ENCODE data around the gene AGO4.
"Not testable (repeated sequence)": the region's sequence is repeated elsewhere in the genome, so short reads cannot be mapped to it uniquely, and the experiment has no call there.

AGO4 gene

DNA sequence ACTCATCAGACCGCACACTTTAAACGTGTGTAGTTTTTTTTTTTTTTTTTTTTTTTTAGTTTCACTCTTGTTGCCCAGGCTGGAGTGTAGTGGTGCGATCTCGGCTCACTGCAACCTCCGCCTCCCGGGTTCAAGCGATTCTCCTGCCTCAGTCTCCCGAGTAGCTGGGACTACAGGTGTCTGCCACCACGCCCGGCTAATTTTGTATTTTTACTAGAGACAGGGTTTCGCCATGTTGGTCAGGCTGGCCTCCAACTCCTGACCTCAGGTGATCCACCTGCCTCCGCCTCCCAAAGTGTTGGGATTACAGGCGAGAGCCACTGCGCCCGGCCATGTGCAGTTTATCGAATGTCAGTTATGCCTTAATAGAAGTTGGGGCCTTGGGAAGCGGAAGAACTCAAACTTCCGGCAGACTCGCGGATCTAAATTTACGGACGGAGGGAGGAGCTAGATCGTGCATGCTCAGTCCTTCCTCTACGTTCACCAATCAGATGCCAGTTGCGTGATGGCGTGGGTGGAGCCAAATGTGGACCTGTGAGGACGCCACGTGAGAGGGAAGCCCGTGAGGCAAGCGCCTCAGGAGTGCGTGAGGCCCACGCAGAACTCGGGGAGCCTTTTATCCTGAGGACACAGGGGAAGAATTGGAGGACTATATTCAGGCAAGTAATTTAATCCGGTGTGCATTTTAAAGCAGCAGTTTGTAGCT is 61.6 kb downstream of the AGO4 start:
- not testable (repeated sequence) for DNase-seq

DNA sequence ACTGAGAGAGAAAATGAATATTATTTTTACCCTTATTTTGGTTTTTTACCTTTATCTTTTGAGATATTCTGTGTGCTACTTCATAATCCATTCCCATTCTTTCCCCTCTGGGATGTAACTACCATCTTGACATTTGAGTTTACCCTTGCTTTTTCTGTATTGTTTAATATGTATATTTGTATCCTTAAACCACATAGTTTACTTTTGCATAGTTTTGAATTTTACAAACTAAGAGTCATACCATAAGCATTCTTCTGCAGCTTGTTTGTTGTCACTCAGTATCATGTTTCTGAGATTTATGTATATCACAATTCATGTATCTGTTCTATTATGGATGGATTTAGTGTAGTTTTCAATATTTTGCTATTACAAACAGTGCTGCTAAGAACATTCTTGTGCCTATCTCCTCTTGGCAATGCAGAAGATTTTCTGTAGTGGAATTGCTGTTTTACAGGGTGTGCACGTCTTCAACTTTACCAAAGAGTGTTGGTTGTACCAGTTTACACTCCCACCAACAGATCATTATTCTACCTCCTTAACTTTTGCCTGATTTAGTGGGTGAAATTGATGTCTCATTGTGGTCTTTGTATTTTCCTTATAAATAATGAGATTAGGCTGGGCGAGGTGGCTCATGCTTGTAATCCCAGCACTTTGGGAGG is 63.0 kb downstream of the AGO4 start:
- no peak for DNase-seq

GRCh38 chr1:35873243-35873750 is 65.5 kb downstream of the AGO4 start:
- DNase-seq, result no peak

DNA sequence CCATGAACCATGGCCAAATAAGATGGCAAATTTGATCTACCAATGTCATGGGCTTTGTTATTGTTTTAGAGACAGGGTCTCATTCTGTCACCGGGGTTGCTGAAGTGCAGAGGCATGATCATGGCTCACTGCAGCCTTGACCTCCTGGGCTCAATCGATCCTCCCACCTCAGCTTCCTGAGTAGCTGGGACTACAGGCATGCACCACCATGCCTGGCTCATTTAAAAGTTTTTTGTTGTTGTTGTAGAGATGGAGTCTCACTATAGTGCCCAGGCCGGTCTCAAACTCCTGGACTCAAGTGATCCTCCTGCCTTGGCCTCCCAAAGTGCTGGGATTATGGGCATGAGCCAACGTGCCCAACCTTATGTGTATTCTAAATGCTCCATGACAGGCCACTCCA is 66.3 kb downstream of the AGO4 start:
- DNase-seq, result not testable (repeated sequence)

GRCh38 chr1:35876988-35877387 is 69.2 kb downstream of the AGO4 start:
- DNase-seq, result no peak

GRCh38 chr1:35881850-35882273 is 74.0 kb downstream of the AGO4 start:
- DNase-seq, result no peak

- DNase-seq, result no peak
Measured at GRCh38 chr1:35882586-35882944, 74.7 kb downstream of the AGO4 start.

- DNase-seq, result peak; percentile 97
Measured at GRCh38 chr1:35882945-35883634, 75.3 kb downstream of the AGO4 start, which contains the start of gene AGO1. AGO1 (plus strand) TSS chr1:35883209; CDS start chr1:35883422, 213 bp downstream.

- peak; percentile 61 for DNase-seq
Measured at GRCh38 chr1:35883635-35884101, 75.9 kb downstream of the AGO4 start.

- DNase-seq, result no peak
Measured at GRCh38 chr1:35884934-35885333, 77.1 kb downstream of the AGO4 start.

- no peak for DNase-seq
Measured at GRCh38 chr1:35885961-35886558, 78.2 kb downstream of the AGO4 start.

GRCh38 chr1:35886577-35887431 is 79.0 kb downstream of the AGO4 start:
- DNase-seq, result no peak

- no peak for DNase-seq
Measured at GRCh38 chr1:35887508-35887907, 79.7 kb downstream of the AGO4 start.

GRCh38 chr1:35888255-35888654 is 80.4 kb downstream of the AGO4 start:
- no peak for DNase-seq

DNA sequence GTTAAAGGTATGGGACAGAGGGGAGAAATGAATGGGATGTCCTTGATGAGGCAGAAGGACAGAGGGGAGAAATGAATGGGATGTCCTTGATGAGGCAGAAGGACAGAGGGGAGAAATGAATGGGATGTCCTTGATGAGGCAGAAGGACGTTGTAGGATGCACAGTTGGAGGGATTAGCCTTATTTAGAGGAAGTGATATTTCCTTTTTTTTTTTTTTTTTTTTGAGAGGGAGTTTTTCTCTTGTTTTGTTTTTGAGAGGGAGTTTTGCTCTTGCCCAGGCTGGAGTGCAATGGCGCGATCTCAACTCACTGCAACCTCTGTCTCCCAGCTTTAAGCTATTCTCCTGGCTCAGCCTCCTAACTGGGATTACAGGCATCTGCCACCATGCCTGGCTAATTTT is 81.2 kb downstream of the AGO4 start:
- DNase-seq, result not testable (repeated sequence)

DNA sequence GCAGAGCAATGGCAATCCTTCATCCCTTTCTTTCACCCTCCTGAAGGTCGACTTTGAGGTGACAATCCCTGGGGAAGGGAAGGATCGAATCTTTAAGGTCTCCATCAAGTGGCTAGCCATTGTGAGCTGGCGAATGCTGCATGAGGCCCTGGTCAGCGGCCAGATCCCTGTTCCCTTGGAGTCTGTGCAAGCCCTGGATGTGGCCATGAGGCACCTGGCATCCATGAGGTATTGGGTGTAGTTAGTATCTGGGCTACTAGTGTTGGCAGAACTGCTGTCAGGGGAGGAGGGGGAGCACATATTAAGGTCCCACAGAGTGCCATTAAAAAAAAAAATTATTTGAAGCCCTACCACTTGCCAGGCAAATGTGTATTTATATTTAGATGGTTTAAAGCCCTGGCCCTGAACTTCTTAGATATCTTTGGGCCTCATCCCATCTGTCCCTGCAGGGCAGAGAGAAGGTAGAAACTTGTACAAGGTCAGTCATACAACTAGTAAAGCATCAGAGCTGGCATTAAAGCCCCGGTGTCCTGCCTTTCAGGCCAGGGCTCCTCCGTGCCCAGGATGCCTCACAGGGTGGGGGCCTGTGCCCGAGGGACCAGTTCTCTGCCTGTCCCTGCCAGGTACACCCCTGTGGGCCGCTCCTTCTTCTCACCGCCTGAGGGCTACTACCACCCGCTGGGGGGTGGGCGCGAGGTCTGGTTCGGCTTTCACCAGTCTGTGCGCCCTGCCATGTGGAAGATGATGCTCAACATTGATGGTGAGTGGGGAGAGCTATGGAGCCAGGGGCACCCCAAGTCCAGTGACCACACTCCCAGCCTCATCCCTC is 85.4 kb downstream of the AGO4 start:
- no peak for DNase-seq

- no peak for DNase-seq
Measured at GRCh38 chr1:35894183-35894582, 86.4 kb downstream of the AGO4 start.

DNA sequence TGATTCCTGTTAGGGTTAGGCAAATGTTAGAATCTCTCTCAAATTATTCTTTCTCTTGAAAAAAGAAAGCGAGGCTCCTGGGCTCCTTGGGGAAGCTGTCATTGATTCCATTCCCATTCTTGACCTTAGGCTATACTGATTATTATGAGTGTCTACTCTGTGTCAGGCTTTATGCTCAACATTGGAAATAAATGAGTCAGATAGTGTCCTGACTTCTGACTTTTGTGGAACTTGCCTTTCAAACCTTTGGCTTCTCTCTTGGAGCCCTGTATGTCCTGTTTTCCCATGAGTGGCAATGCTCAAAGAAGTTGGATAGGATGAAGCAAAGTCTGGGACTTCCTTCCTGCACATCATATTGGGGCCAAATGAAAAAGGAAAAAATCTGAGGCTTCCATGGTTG is 86.8 kb downstream of the AGO4 start:
- DNase-seq, result no peak

DNA sequence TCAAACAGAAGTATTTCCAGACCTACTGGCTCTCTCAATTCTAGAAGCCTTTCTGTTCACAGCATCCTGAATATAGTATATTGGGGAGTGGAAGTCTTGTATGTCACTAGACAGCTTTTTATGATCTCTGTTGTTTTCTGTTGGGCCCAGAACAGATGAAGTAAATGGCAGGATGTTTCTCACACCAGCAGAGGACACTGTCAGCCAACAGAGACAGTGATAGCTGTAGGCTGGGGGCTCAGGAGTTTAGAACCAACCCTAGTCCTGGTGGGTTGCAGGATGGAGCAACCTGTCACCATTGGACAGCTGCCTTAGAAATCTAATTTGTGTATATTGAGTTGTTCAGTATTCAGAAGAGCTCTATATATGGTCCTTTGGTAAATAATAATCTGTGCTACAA is 92.1 kb downstream of the AGO4 start:
- DNase-seq, result no peak

DNA sequence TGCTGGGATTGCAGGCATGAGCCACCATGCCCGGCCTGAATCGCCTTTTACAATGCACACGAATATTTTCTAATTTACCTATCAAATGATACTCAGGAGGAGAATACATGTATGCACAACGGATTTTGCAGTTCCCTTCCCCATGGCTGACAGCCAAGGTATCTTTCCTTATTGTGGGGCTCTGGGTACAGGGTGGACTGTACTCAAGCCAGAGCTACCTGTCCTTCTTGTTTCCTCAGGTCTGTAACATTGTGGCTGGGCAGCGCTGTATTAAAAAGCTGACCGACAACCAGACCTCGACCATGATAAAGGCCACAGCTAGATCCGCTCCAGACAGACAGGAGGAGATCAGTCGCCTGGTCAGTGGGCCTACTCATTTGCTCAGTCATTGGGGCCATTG is 93.4 kb downstream of the AGO4 start:
- no peak for DNase-seq

- no peak for DNase-seq
Measured at GRCh38 chr1:35902671-35903070, 94.9 kb downstream of the AGO4 start.

All from CD4-positive, alpha-beta T cell treated with Interleukin-6 for 4 hours (primary cell).